GM18519 (cell line): ENCODE data around the gene PLCXD3.

Experiments
- ATAC-seq: cut with Tn5 transposase; IDR thresholded peaks from one replicate; pipeline ENCODE4 v1.9.1; 2021; ENCODE audit warnings: mild to moderate bottlenecking, moderate library complexity; ENCODE audit not compliant: unreplicated experiment, low FRiP score

Gene PLCXD3

GRCh38 chr5:41416336-41416735 is 94.1 kb downstream of the PLCXD3 start:
- no peak for ATAC-seq

GRCh38 chr5:41415242-41415641 is 95.2 kb downstream of the PLCXD3 start:
- no peak for ATAC-seq

- no peak for ATAC-seq
These were observed 95.8 kb downstream of the PLCXD3 start for GRCh38 chr5:41414598-41414997.

GRCh38 chr5:41413074-41413473 is 97.3 kb downstream of the PLCXD3 start:
- ATAC-seq = no peak

GRCh38 chr5:41412496-41412895 is 97.9 kb downstream of the PLCXD3 start:
- ATAC-seq = no peak

- ATAC-seq = no peak
These were observed 99.7 kb downstream of the PLCXD3 start for GRCh38 chr5:41410737-41411136.

- no peak for ATAC-seq
These were observed 100.1 kb downstream of the PLCXD3 start for GRCh38 chr5:41410307-41410706.

GRCh38 chr5:41408676-41409443 is 101.5 kb downstream of the PLCXD3 start:
- ATAC-seq = no peak

- no peak for ATAC-seq
These were observed 103.5 kb downstream of the PLCXD3 start for GRCh38 chr5:41406936-41407335.

- ATAC-seq = no peak
These were observed 104.0 kb downstream of the PLCXD3 start for GRCh38 chr5:41406424-41406823.

- no peak for ATAC-seq
These were observed 105.6 kb downstream of the PLCXD3 start for GRCh38 chr5:41404757-41405156.

GRCh38 chr5:41403846-41404245 is 106.6 kb downstream of the PLCXD3 start:
- ATAC-seq = no peak

- no peak for ATAC-seq
These were observed 107.6 kb downstream of the PLCXD3 start for GRCh38 chr5:41402845-41403244.

- no peak for ATAC-seq
These were observed 110.6 kb downstream of the PLCXD3 start for GRCh38 chr5:41399839-41400238.

- ATAC-seq = no peak
These were observed 118.4 kb downstream of the PLCXD3 start for GRCh38 chr5:41392016-41392415.

GRCh38 chr5:41374631-41375030 is 135.8 kb downstream of the PLCXD3 start:
- no peak for ATAC-seq

- ATAC-seq = no peak
These were observed 137.2 kb downstream of the PLCXD3 start for GRCh38 chr5:41373230-41373629.

GRCh38 chr5:41371738-41372137 is 138.7 kb downstream of the PLCXD3 start:
- ATAC-seq = no peak

GRCh38 chr5:41370482-41370881 is 139.9 kb downstream of the PLCXD3 start:
- no peak for ATAC-seq

- ATAC-seq = no peak
These were observed 140.6 kb downstream of the PLCXD3 start for GRCh38 chr5:41369799-41370198.

GRCh38 chr5:41368158-41368557 is 142.2 kb downstream of the PLCXD3 start:
- ATAC-seq = no peak

- no peak for ATAC-seq
These were observed 145.0 kb downstream of the PLCXD3 start for GRCh38 chr5:41365369-41365768.

- ATAC-seq = no peak
These were observed 146.1 kb downstream of the PLCXD3 start for GRCh38 chr5:41364346-41364745.
